HepG2 (cell line): ENCODE measurements around the gene TTC23. TPM values are rescaled to one million over a fixed set of nuclear protein-coding genes. Genes with fewer than 3 reads are reported as not detected.
A peak's percentile ranks its signal among the peaks of the same experiment; 100 is the strongest.

Experiments
- ARID2 ChIP-seq: sonication (generic); formaldehyde crosslinking; IDR thresholded peaks from 2 replicates; pipeline ENCODE4 v1.8.1; 2022; ENCODE audit warnings: mild to moderate bottlenecking, missing genetic modification reagents, borderline replicate concordance
- HDAC1 ChIP-seq: sonication (generic); formaldehyde crosslinking; IDR thresholded peaks from 2 replicates; pipeline ENCODE4 v1.5.1; 2020; ENCODE audit warnings: mild to moderate bottlenecking, missing genetic modification reagents
- HOXA9 ChIP-seq: sonication (generic); formaldehyde crosslinking; IDR thresholded peaks from 2 replicates; pipeline ENCODE4 v1.8.1; 2022; ENCODE audit warnings: missing genetic modification reagents, mild to moderate bottlenecking, moderate library complexity, borderline replicate concordance
- IKZF4 ChIP-seq: sonication (generic); formaldehyde crosslinking; IDR thresholded peaks from 2 replicates; pipeline ENCODE4 v1.5.1; 2020; ENCODE audit warnings: borderline replicate concordance, mild to moderate bottlenecking, low read depth, missing genetic modification reagents; ENCODE audit errors: not compliant biosample characterization
- KMT2B ChIP-seq: IDR thresholded peaks from 2 replicates; pipeline ENCODE4 v1.6.1; 2016; ENCODE audit warnings: missing genetic modification reagents, missing compliant biosample characterization
- MED8 ChIP-seq: sonication (generic); formaldehyde crosslinking; IDR thresholded peaks from 2 replicates; pipeline ENCODE4 v1.8.1; 2023; ENCODE audit warnings: mild to moderate bottlenecking, missing genetic modification reagents; ENCODE audit not compliant: insufficient replicate concordance
- NAIF1 ChIP-seq: sonication (generic); formaldehyde crosslinking; IDR thresholded peaks from 2 replicates; pipeline ENCODE4 v1.5.0; 2020; ENCODE audit warnings: mild to moderate bottlenecking, missing genetic modification reagents, borderline replicate concordance
- NFYB ChIP-seq: sonication (generic); formaldehyde crosslinking; IDR thresholded peaks from 2 replicates; pipeline ENCODE4 v1.4.0; 2020; ENCODE audit warnings: missing genetic modification reagents
- POLR2G ChIP-seq: fragments of 200-400 bp; formaldehyde crosslinking; IDR thresholded peaks from 2 replicates; pipeline ENCODE4 v1.6.1; 2018; ENCODE audit warnings: mild to moderate bottlenecking, low read depth, low read length, moderate library complexity
- RARA ChIP-seq: IDR thresholded peaks from 2 replicates; pipeline ENCODE4 v1.6.1; 2016; ENCODE audit warnings: missing genetic modification reagents, missing compliant biosample characterization
- SAFB2 ChIP-seq: sonication (generic); formaldehyde crosslinking; IDR thresholded peaks from 2 replicates; pipeline ENCODE4 v1.5.1; 2020; ENCODE audit warnings: missing genetic modification reagents, low read depth, mild to moderate bottlenecking, borderline replicate concordance
- TAF1 ChIP-seq: sonication (generic); formaldehyde crosslinking; IDR thresholded peaks from 2 replicates; pipeline ENCODE4 v1.4.0; 2020; ENCODE audit warnings: missing genetic modification reagents
- TEAD2 ChIP-seq: sonication (generic); formaldehyde crosslinking; IDR thresholded peaks from 2 replicates; pipeline ENCODE4 v1.9.0; 2021; ENCODE audit warnings: missing genetic modification reagents
- ZFAT ChIP-seq: sonication (generic); formaldehyde crosslinking; conservative IDR thresholded peaks from 2 replicates; pipeline ENCODE4 v1.8.1; 2023; ENCODE audit warnings: missing genetic modification reagents, inconsistent platforms
- polyA plus RNA-seq, 8 experiments: library from polyadenylated mRNA; depleted of rRNA in 3 of 8; stranded (reverse) in 7 of 8; unstranded in 1 of 8; fragments of >200 nt; fragmentation: Illumina TruSeq in 4 of 8; extraction: Trizol in 4 of 8; gene quantifications; 2 replicates each; pipeline versions ENCODE4 v1.2.1 to v1.2.3, GENCODE V29; 2011 to 2016; ENCODE audit warnings: low read depth in 4 of 8, missing spikeins in 1 of 8, mixed read lengths in 1 of 8; ENCODE audit not compliant: insufficient read depth in 1 of 8
- total RNA-seq, 5 experiments: library from RNA; depleted of rRNA; stranded (reverse); fragments of >200 nt; fragmentation: Illumina TruSeq; extraction: Trizol; gene quantifications; 2 replicates each; pipeline ENCODE4 v1.2.3, GENCODE V29; 2016; ENCODE audit warnings: low read depth in 1 of 5
- TF ChIP-seq, protein P1 (sequence below): IDR thresholded peaks from 2 replicates; pipeline ENCODE4 v1.6.1; 2016; ENCODE audit warnings: missing genetic modification reagents, missing compliant biosample characterization
- TF ChIP-seq, protein P2 (sequence below): sonication (generic); formaldehyde crosslinking; IDR thresholded peaks from 2 replicates; pipeline ENCODE4 v1.4.0; 2020; ENCODE audit warnings: missing genetic modification reagents, mild to moderate bottlenecking, borderline replicate concordance
- TF ChIP-seq, protein P3 (sequence below): sonication (generic); formaldehyde crosslinking; IDR thresholded peaks from 2 replicates; pipeline ENCODE4 v1.9.0; 2021; ENCODE audit warnings: missing genetic modification reagents, mild to moderate bottlenecking, borderline replicate concordance
- TF ChIP-seq, protein P4 (sequence below): IDR thresholded peaks from 2 replicates; pipeline ENCODE4 v1.6.1; 2016; ENCODE audit warnings: missing compliant biosample characterization, missing genetic modification reagents, borderline replicate concordance
- TF ChIP-seq, protein P5 (sequence below): sonication (generic); formaldehyde crosslinking; IDR thresholded peaks from 2 replicates; pipeline ENCODE4 v1.5.0; 2020; ENCODE audit warnings: mild to moderate bottlenecking, missing genetic modification reagents, moderate library complexity
- TF ChIP-seq, protein P6 (sequence below): sonication (generic); formaldehyde crosslinking; IDR thresholded peaks from 2 replicates; pipeline ENCODE4 v1.9.0; 2022; ENCODE audit warnings: missing genetic modification reagents, mild to moderate bottlenecking, borderline replicate concordance
- TF ChIP-seq, protein P7 (sequence below): sonication (generic); IDR thresholded peaks from 2 replicates; pipeline ENCODE4 v1.6.1; 2016; ENCODE audit warnings: low read depth, borderline replicate concordance

Gene TTC23
- total and polyA plus RNA-seq, 2 of the 13 experiments (the other 11 are each of a cell fraction or from before 2014, with no cell fraction given): 1.6 to 11.7 TPM

DNA sequence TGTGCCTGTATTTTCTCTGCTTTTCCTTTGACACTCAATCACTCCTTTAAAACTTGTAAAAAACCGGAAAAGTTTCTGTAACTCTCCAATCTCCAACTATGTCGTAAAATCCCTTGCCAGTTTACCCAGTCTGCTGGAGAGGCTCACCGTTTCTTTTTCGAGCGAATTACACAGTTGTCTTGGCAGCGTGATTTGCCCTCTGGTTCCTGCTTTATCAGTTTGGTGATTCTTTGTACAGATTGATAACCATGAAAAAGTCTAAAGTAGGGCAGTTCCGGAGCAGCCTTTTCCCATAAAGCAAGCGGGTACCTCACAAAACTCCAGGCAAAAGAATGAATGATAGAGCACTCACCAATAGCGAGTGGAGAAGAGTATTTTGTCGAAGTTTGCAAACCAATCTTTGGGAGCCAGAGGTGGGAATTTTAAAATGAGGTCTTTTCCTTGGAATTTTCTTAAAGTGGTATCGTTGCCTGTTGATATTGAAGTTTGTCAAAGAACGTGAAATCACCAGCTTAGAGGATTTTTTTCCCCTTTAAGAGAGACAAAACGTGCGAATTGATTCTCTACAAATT lies at the start of gene TTC23 (continued):
- peak; percentile 52 for TF ChIP-seq POLR2G
- peak; percentile 37; the same call in 1 of the 2 replicates for TF ChIP-seq TAF1 (CRISPR knock-in tag)
- no peak for TF ChIP-seq TEAD2 (CRISPR knock-in tag)
- TF ChIP-seq RARA (CRISPR knock-in tag): no peak
- TF ChIP-seq ARID2: no peak
- TF ChIP-seq, protein P1, sequence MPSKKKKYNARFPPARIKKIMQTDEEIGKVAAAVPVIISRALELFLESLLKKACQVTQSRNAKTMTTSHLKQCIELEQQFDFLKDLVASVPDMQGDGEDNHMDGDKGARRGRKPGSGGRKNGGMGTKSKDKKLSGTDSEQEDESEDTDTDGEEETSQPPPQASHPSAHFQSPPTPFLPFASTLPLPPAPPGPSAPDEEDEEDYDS (CRISPR knock-in tag): peak; percentile 60; the same call in 1 of the 2 replicates
- no peak for TF ChIP-seq MED8 (CRISPR knock-in tag)
- TF ChIP-seq HDAC1 (CRISPR knock-in tag): peak; percentile 44; the same call in 1 of the 2 replicates
- peak; percentile 31; the same call in 1 of the 2 replicates for TF ChIP-seq KMT2B (CRISPR knock-in tag)
- TF ChIP-seq, protein P2, sequence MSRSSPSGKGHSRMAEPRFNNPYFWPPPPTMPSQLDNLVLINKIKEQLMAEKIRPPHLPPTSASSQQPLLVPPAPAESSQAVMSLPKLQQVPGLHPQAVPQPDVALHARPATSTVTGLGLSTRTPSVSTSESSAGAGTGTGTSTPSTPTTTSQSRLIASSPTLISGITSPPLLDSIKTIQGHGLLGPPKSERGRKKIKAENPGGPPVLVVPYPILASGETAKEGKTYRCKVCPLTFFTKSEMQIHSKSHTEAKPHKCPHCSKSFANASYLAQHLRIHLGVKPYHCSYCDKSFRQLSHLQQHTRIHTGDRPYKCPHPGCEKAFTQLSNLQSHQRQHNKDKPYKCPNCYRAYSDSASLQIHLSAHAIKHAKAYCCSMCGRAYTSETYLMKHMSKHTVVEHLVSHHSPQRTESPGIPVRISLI (CRISPR knock-in tag): no peak
- TF ChIP-seq, protein P3, sequence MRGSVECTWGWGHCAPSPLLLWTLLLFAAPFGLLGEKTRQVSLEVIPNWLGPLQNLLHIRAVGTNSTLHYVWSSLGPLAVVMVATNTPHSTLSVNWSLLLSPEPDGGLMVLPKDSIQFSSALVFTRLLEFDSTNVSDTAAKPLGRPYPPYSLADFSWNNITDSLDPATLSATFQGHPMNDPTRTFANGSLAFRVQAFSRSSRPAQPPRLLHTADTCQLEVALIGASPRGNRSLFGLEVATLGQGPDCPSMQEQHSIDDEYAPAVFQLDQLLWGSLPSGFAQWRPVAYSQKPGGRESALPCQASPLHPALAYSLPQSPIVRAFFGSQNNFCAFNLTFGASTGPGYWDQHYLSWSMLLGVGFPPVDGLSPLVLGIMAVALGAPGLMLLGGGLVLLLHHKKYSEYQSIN (CRISPR knock-in tag): no peak
- TF ChIP-seq NFYB (CRISPR knock-in tag): peak; percentile 82
- TF ChIP-seq ZFAT (CRISPR knock-in tag): no peak
- TF ChIP-seq, protein P4, sequence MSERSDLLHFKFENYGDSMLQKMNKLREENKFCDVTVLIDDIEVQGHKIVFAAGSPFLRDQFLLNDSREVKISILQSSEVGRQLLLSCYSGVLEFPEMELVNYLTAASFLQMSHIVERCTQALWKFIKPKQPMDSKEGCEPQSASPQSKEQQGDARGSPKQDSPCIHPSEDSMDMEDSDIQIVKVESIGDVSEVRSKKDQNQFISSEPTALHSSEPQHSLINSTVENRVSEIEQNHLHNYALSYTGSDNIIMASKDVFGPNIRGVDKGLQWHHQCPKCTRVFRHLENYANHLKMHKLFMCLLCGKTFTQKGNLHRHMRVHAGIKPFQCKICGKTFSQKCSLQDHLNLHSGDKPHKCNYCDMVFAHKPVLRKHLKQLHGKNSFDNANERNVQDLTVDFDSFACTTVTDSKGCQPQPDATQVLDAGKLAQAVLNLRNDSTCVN: no peak
- TF ChIP-seq HOXA9 (CRISPR knock-in tag): no peak
- TF ChIP-seq, protein P5, sequence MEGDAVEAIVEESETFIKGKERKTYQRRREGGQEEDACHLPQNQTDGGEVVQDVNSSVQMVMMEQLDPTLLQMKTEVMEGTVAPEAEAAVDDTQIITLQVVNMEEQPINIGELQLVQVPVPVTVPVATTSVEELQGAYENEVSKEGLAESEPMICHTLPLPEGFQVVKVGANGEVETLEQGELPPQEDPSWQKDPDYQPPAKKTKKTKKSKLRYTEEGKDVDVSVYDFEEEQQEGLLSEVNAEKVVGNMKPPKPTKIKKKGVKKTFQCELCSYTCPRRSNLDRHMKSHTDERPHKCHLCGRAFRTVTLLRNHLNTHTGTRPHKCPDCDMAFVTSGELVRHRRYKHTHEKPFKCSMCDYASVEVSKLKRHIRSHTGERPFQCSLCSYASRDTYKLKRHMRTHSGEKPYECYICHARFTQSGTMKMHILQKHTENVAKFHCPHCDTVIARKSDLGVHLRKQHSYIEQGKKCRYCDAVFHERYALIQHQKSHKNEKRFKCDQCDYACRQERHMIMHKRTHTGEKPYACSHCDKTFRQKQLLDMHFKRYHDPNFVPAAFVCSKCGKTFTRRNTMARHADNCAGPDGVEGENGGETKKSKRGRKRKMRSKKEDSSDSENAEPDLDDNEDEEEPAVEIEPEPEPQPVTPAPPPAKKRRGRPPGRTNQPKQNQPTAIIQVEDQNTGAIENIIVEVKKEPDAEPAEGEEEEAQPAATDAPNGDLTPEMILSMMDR (CRISPR knock-in tag): no peak
- no peak for TF ChIP-seq SAFB2 (CRISPR knock-in tag)
- TF ChIP-seq, protein P6, sequence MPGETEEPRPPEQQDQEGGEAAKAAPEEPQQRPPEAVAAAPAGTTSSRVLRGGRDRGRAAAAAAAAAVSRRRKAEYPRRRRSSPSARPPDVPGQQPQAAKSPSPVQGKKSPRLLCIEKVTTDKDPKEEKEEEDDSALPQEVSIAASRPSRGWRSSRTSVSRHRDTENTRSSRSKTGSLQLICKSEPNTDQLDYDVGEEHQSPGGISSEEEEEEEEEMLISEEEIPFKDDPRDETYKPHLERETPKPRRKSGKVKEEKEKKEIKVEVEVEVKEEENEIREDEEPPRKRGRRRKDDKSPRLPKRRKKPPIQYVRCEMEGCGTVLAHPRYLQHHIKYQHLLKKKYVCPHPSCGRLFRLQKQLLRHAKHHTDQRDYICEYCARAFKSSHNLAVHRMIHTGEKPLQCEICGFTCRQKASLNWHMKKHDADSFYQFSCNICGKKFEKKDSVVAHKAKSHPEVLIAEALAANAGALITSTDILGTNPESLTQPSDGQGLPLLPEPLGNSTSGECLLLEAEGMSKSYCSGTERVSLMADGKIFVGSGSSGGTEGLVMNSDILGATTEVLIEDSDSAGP (CRISPR knock-in tag): peak; percentile 73
- TF ChIP-seq IKZF4 (CRISPR knock-in tag): no peak
- TF ChIP-seq NAIF1 (CRISPR knock-in tag): no peak
- TF ChIP-seq, protein P7, sequence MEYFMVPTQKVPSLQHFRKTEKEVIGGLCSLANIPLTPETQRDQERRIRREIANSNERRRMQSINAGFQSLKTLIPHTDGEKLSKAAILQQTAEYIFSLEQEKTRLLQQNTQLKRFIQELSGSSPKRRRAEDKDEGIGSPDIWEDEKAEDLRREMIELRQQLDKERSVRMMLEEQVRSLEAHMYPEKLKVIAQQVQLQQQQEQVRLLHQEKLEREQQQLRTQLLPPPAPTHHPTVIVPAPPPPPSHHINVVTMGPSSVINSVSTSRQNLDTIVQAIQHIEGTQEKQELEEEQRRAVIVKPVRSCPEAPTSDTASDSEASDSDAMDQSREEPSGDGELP: no peak
